Hepatocyte (in vitro differentiated cells): ENCODE measurements around the gene SERPINA5. TPM values are rescaled to one million over a fixed set of nuclear protein-coding genes. Genes with fewer than 3 reads are reported as not detected.
"Not testable (repeated sequence)": the region's sequence is repeated elsewhere in the genome, so short reads cannot be mapped to it uniquely, and the experiment has no call there.

ENCODE experiments used
- DNase-seq: peaks from one replicate; pipeline ENCODE4 v3.0.0-alpha.2; 2016; ENCODE audit warnings: low spot score
- H2AFZ ChIP-seq: fragments of 200-600 bp; sonication (generic); 2 replicates; pipeline ENCODE4 v1.6.0; 2016; ENCODE audit warnings: antibody characterized with exemption, mild to moderate bottlenecking
- H3K27ac ChIP-seq: fragments of 200-600 bp; sonication (generic); 2 replicates; pipeline ENCODE4 v1.5.1; 2016; ENCODE audit warnings: mild to moderate bottlenecking
- H3K27me3 ChIP-seq: fragments of 200-600 bp; sonication (generic); 2 replicates; pipeline ENCODE4 v1.6.1; 2016
- H3K36me3 ChIP-seq: fragments of 200-600 bp; sonication (generic); replicated peaks from 2 replicates; pipeline ENCODE4 v1.5.1; 2016; ENCODE audit warnings: low read depth; ENCODE audit not compliant: insufficient read depth
- H3K4me1 ChIP-seq: fragments of 200-600 bp; sonication (generic); 2 replicates; pipeline ENCODE4 v1.5.1; 2016; ENCODE audit warnings: mild to moderate bottlenecking, moderate library complexity; ENCODE audit not compliant: insufficient read depth
- H3K4me2 ChIP-seq: fragments of 200-600 bp; sonication (generic); 2 replicates; pipeline ENCODE4 v1.6.0; 2016
- H3K4me3 ChIP-seq: fragments of 200-600 bp; sonication (generic); 2 replicates; pipeline ENCODE4 v1.5.1; 2016; ENCODE audit warnings: mild to moderate bottlenecking
- H3K79me2 ChIP-seq: fragments of 200-600 bp; sonication (generic); 2 replicates; pipeline ENCODE4 v1.6.0; 2017; ENCODE audit warnings: mild to moderate bottlenecking
- H3K9me2 ChIP-seq: fragments of 200-600 bp; sonication (generic); replicated peaks from 2 replicates; pipeline ENCODE4 v1.6.0; 2017; ENCODE audit warnings: mild to moderate bottlenecking; ENCODE audit not compliant: insufficient read depth
- H3K9me3 ChIP-seq: fragments of 200-600 bp; sonication (generic); 2 replicates; pipeline ENCODE4 v1.5.1; 2016; ENCODE audit warnings: low read depth, mild to moderate bottlenecking
- H4K20me1 ChIP-seq: fragments of 200-600 bp; sonication (generic); 2 replicates; pipeline ENCODE4 v1.6.0; 2016; ENCODE audit warnings: mild to moderate bottlenecking; ENCODE audit not compliant: insufficient read depth, poor library complexity, severe bottlenecking
- CTCF ChIP-seq: fragments of 200-600 bp; sonication (generic); IDR thresholded peaks from 2 replicates; pipeline ENCODE4 v1.5.1; 2016; ENCODE audit warnings: antibody characterized with exemption, mild to moderate bottlenecking; ENCODE audit not compliant: poor library complexity
- EZH2 ChIP-seq: fragments of 200-600 bp; sonication (generic); IDR thresholded peaks from 2 replicates; pipeline ENCODE4 v1.6.1; 2016; ENCODE audit warnings: antibody characterized with exemption, mild to moderate bottlenecking, borderline replicate concordance
- EZH2phosphoT487 ChIP-seq: fragments of 200-600 bp; sonication (generic); IDR thresholded peaks from one replicate; pipeline ENCODE4 v1.6.1; 2018; ENCODE audit warnings: antibody characterized with exemption, mild to moderate bottlenecking, low read depth, moderate library complexity; ENCODE audit not compliant: unreplicated experiment, severe bottlenecking
- WGBS: methylation state at CpG from one replicate; pipeline ENCODE4 v1.1.6; 2016; ENCODE audit warnings: low lambda C conversion rate; ENCODE audit errors: missing lambda C conversion rate; 5-methylcytosine and 5-hydroxymethylcytosine counted together
- polyA plus RNA-seq: library from polyadenylated mRNA; unstranded; fragments of >200 nt; fragmentation: Nextera tagmentation; extraction: Ambion mirVana; gene quantifications from 2 replicates; pipeline ENCODE4 v1.2.1, GENCODE V29; 2016
- total RNA-seq: library from RNA; depleted of rRNA; stranded (reverse); fragments of >200 nt; gene quantifications from 2 replicates; pipeline ENCODE4 v1.2.3, GENCODE V29; 2014

Gene SERPINA5
- total and polyA plus RNA-seq, 2 experiments from 2014 or later, result 88.8 to 98.7 TPM

GRCh38 chr14:94573475-94574277, 7.5 kb upstream of the SERPINA5 start:
- Histone ChIP-seq H3K4me1 (no peaks in the 10 kb centered on the region), H2AFZ (no peak overlapping the region), H3K9me2 (no peaks in the 10 kb centered on the region), H3K4me2 (no peak overlapping the region), H4K20me1 (no peaks in the 10 kb centered on the region), H3K27me3 (no peaks in the 10 kb centered on the region), H3K36me3 (no peaks in the 10 kb centered on the region), H3K9me3 (no peaks in the 10 kb centered on the region), H3K4me3 (no peak overlapping the region), H3K79me2 (no peaks in the 10 kb centered on the region), H3K27ac (no peak overlapping the region)
- no peak for DNase-seq
- WGBS, result 84% methylated on average over 6 of the region's 6 CpGs
- TF ChIP-seq EZH2phosphoT487 (no peak), CTCF (no peak), EZH2 (no peak)

GRCh38 chr14:94574336-94574735, 6.9 kb upstream of the SERPINA5 start:
- WGBS, result 90% methylated on average over 3 of the region's 3 CpGs
- H3K27ac ChIP-seq, result no peak overlapping the region

GRCh38 chr14:94575730-94576585, 5.3 kb upstream of the SERPINA5 start:
- no peak overlapping the region for H3K4me3 ChIP-seq
- no peaks in the 10 kb centered on the region for H3K9me2 ChIP-seq
- no peak overlapping the region for H2AFZ ChIP-seq
- H3K4me1 ChIP-seq, result no peaks in the 10 kb centered on the region
- no peaks in the 10 kb centered on the region for H3K79me2 ChIP-seq
- no peak for TF ChIP-seq CTCF
- TF ChIP-seq EZH2phosphoT487, result no peak
- no peak for TF ChIP-seq EZH2
- WGBS, result 94% methylated on average over 5 of the region's 5 CpGs
- DNase-seq, result no peak
- H3K9me3 ChIP-seq, result no peaks in the 10 kb centered on the region
- no peaks in the 10 kb centered on the region for H3K27me3 ChIP-seq
- H3K36me3 ChIP-seq, result no peaks in the 10 kb centered on the region
- no peak overlapping the region for H3K27ac ChIP-seq
- no peak overlapping the region for H3K4me2 ChIP-seq
- H4K20me1 ChIP-seq, result no peaks in the 10 kb centered on the region

More at GRCh38 chr14:94574336-94574735, 6.9 kb upstream of the SERPINA5 start:
- H3K36me3 ChIP-seq, result no peaks in the 10 kb centered on the region
- no peaks in the 10 kb centered on the region for H3K79me2 ChIP-seq
- no peak for DNase-seq
- H3K9me3 ChIP-seq, result no peaks in the 10 kb centered on the region
- no peak overlapping the region for H3K4me2 ChIP-seq
- no peak for TF ChIP-seq EZH2phosphoT487
- no peak for TF ChIP-seq CTCF
- TF ChIP-seq EZH2, result no peak
- no peaks in the 10 kb centered on the region for H4K20me1 ChIP-seq
- no peak overlapping the region for H3K4me3 ChIP-seq
- H2AFZ ChIP-seq, result no peak overlapping the region
- no peaks in the 10 kb centered on the region for H3K27me3 ChIP-seq
- H3K4me1 ChIP-seq, result no peaks in the 10 kb centered on the region
- no peaks in the 10 kb centered on the region for H3K9me2 ChIP-seq

- H3K27me3 ChIP-seq, DNase-seq, H3K27ac ChIP-seq, H3K9me3 ChIP-seq, H4K20me1 ChIP-seq, H3K36me3 ChIP-seq, H3K4me2 ChIP-seq, H2AFZ ChIP-seq, H3K4me1 ChIP-seq, H3K4me3 ChIP-seq, H3K9me2 ChIP-seq, H3K79me2 ChIP-seq: not testable (repeated sequence)
Measured at GRCh38 chr14:94577472-94577871, 3.8 kb upstream of the SERPINA5 start.
